Omental fat pad (tissue), 4 donors: ENCODE measurements around the gene FMO5. TPM values are rescaled to one million over a fixed set of nuclear protein-coding genes. Genes with fewer than 3 reads are reported as not detected.
"Not testable (repeated sequence)": the region's sequence is repeated elsewhere in the genome, so short reads cannot be mapped to it uniquely, and the experiment has no call there.

Experiments used
- ATAC-seq: fragments of 150-250 bp; one replicate; pipeline ENCODE4 v1.9.1; 2016; ENCODE audit warnings: mild to moderate bottlenecking, moderate library complexity; ENCODE audit not compliant: low FRiP score
- DNase-seq: peaks from one replicate; pipeline ENCODE4 v3.0.0-alpha.2; 2019; ENCODE audit warnings: low spot score
- CTCF ChIP-seq, 3 donors: fragments of 450-650 bp; IDR thresholded peaks; one replicate each; pipeline ENCODE4 v1.5.1; 2016 to 2017; ENCODE audit warnings: antibody characterized with exemption in 3 of 3, mild to moderate bottlenecking in 3 of 3, moderate library complexity in 2 of 3
- total RNA-seq, 4 donors: library from RNA; depleted of rRNA; stranded (reverse); fragments of >200 nt; gene quantifications; one replicate each; pipeline ENCODE4 v1.1.0, GENCODE V29; 2016

FMO5 gene
- total RNA-seq, 4 donors from 2014 or later: 2.0 to 9.6 (median 2.8) TPM

DNA sequence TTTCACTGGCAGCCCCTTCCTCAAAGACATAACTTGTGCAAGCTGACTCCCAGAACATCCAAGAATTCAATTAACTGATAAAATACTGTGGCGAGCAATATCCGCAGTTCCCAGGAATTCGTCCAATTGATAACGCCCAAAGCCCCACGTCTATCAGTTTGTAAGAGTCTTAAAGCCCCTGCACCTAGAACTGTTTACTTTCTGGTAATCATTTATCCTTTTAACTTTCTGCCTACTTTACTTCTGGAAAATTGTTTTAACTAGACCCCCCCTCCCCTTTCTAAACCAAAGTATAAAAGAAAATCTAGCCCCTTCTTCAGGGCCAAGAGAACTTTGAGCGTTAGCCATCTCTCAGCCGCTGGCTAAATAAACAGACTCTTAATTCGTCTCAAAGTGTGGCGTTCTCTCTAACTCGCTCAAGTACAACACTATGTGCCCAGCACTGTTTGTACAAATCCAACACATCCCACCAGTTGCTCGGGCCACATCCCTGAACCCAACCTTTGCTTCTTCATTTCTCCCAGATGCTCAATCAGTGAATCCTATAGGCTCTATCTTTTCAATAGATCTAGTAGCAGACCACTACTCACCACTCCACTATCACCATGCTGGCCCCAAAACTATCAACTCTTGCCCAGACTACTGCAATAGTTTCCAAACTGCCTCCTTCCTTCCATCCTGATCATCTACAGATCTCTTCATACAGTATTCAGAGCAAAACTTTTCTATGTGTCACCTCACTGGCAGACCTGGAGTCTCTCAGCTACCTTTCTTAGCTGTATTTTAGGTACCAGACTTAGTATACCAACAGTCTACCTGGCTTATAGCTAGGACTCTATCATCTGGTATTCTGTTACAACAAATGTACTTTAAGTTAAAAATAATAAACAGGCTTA lies 14.0 kb upstream of the FMO5 start:
- DNase-seq: no peak
- no peak for TF ChIP-seq CTCF (IDR thresholded peaks at IDR 0.05)
- ATAC-seq: no peak

DNA sequence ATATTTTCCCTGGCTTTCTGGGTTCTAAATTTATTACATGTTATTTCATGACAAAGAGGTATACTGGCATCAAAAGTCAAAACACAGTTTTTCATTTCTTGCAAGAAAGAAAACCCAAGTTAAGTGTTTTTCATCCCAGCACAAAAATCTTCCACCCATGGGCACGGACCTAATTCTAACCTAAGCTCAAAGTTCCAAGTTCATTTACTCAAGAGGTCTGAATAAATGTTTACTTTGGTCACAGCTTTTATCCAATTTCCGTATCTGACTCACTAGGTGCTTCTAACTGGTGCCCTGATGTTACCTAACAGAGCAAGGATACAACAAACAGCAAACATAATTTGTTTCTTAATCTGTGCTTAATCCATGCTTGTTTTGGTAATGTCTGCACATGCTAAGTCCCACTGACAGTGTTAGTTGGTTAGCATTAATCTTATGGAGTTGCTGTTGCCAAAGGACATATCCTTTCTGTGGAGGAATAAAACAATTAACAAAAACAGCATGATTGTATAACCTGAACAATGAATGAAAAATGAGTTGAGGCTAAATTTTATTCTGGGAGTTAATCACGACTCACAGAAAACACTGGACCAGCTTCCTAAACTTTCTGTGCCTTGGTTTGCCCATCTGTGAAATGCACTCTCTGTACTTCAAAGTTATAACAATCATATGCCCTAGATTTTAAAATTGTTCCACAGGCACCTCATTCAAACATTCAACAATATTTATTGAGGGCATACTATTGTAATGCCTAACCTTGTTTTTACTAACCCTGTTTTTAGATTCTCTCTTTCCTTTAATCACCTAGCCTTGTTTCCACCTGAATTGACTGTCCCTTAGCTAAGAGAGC lies 13.1 kb upstream of the FMO5 start:
- TF ChIP-seq CTCF (IDR thresholded peaks at IDR 0.05): no peak
- no peak for DNase-seq
- no peak for ATAC-seq

- DNase-seq: no peak
- no peak for TF ChIP-seq CTCF (IDR thresholded peaks at IDR 0.05)
- no peak for ATAC-seq
These were observed 12.0 kb upstream of the FMO5 start for GRCh38 chr1:147236959-147237791.

GRCh38 chr1:147236448-147236847 lies 11.3 kb upstream of the FMO5 start:
- DNase-seq (no peak), ATAC-seq (no peak)
- no peak for TF ChIP-seq CTCF (IDR thresholded peaks at IDR 0.05)

GRCh38 chr1:147235822-147236221 lies 10.7 kb upstream of the FMO5 start:
- DNase-seq: no peak
- TF ChIP-seq CTCF (IDR thresholded peaks at IDR 0.05): no peak
- no peak for ATAC-seq

DNA sequence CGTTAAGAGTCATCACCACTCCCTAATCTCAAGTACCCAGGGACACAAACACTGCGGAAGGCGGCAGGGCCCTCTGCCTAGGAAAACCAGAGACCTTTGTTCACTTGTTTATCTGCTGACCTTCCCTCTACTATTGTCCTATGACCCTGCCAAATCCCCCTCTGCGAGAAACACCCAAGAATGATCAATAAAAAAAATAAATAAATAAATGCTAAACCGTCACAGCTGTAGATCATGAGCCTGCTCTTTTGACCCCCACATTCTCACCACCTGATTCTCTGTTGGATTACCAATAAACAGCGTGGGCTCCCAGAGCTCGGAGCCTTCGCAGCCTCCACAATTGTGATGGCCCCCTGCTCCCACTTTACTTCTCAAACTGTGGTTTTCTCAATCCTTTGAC lies 8.8 kb upstream of the FMO5 start:
- not testable (repeated sequence) for ATAC-seq, DNase-seq

DNA sequence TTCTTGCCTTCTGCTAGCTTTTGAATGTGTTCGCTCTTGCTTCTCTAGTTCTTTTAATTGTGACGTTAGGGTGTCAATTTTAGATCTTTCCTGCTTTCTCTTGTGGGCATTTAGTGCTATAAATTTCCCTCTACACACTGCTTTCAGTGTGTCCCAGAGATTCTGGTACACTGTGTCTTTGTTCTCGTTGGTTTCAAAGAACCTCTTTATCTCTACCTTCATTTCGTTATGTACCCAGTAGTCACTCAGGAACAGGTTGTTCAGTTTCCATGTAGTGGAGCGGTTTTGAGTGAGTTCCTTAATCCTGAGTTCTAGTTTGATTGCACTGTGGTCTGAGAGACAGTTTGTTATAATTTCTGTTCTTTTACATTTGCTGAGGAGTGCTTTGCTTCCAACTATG lies 5.9 kb upstream of the FMO5 start:
- ATAC-seq, DNase-seq: not testable (repeated sequence)
